SH-SY5Y (cell line): Measurements from ENCODE around the gene RPS2.

Experiments used
- GATA2 ChIP-seq: IDR thresholded peaks from 2 replicates; pipeline ENCODE4 v1.6.1; 2011; ENCODE audit warnings: mild to moderate bottlenecking, low read depth, low read length
- GATA3 ChIP-seq: IDR thresholded peaks from 2 replicates; pipeline ENCODE4 v1.6.1; 2011; ENCODE audit warnings: low read depth, mild to moderate bottlenecking, low read length, moderate library complexity

Gene RPS2

GRCh38 chr16:1980030-1980769 is 15.6 kb upstream of the RPS2 start:
- TF ChIP-seq GATA2: no peak
- TF ChIP-seq GATA3: no peak

GRCh38 chr16:1979271-1980029 is 14.8 kb upstream of the RPS2 start:
- TF ChIP-seq GATA3 (no peak), GATA2 (no peak)

GRCh38 chr16:1978476-1979120 is 14.0 kb upstream of the RPS2 start:
- no peak for TF ChIP-seq GATA3
- TF ChIP-seq GATA2: no peak

GRCh38 chr16:1977875-1978268 is 13.2 kb upstream of the RPS2 start:
- no peak for TF ChIP-seq GATA3
- no peak for TF ChIP-seq GATA2

GRCh38 chr16:1976951-1977874 is 12.6 kb upstream of the RPS2 start:
- TF ChIP-seq GATA3 (no peak), GATA2 (no peak)

- TF ChIP-seq GATA2 (no peak), GATA3 (no peak)
Observed at GRCh38 chr16:1976216-1976520, 11.5 kb upstream of the RPS2 start.

- no peak for TF ChIP-seq GATA2
- no peak for TF ChIP-seq GATA3
Observed at GRCh38 chr16:1975432-1976215, 11.0 kb upstream of the RPS2 start.

- TF ChIP-seq GATA3 (no peak), GATA2 (no peak)
Observed at GRCh38 chr16:1974157-1975070, 9.8 kb upstream of the RPS2 start.

- no peak for TF ChIP-seq GATA2
- TF ChIP-seq GATA3: no peak
Observed at GRCh38 chr16:1973461-1974156, 9.0 kb upstream of the RPS2 start.

GRCh38 chr16:1972490-1972877 is 7.9 kb upstream of the RPS2 start:
- TF ChIP-seq GATA2: no peak
- no peak for TF ChIP-seq GATA3

GRCh38 chr16:1971796-1972489 is 7.3 kb upstream of the RPS2 start, which contains the start of gene TBL3:
Gene TBL3 (plus strand): TSS chr16:1972053. CDS start chr16:1972165, 112 bp downstream.
- TF ChIP-seq GATA3: no peak
- TF ChIP-seq GATA2: peak; percentile 15; the same call in 1 of the 2 replicates
